ENCODE measurements around the gene C9orf43.
"Not testable (repeated sequence)": the region's sequence is repeated elsewhere in the genome, so short reads cannot be mapped to it uniquely, and the experiment has no call there.

The C9orf43 gene

DNA sequence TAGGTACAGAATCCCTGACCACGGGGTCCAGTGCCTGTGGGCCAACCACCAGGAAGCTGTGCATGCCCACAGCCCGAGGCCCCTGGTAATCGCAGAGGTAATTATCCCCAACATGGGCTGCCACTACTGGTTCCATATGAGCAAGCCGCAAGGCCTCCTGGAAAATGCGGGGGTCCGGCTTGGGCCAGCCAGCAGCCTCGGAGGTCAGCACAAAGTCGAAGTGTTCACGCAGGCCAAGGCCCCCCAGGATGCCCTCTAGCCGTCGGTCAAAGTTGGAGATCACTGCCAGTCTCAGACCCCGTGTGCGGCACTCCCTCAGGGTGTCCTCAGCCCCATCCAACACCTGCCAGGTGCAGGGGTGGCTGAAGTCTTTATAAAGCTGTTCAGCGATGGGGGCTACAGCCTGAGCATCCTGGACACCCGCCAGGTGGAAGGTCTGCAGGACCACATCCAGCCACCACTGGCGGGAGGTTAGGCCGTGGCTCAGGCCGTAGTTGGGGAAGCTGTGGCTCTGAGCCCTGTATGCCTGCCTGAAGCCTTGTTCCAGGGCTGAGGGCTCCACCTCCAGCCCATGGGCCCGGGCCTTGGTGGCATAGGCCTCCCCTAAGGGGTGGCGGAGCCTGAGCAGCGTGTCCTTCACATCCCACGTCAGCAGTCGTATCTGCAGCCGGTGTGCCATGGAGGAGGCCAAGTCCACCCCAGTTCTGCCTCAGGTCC is 36.7 kb upstream of the C9orf43 start:
- peaks cover 10% of the 10 kb centered on the region for H3K36me3 ChIP-seq (ENCODE audit: control insufficient read depth, insufficient read depth, low read length)
- TF ChIP-seq, protein P1, sequence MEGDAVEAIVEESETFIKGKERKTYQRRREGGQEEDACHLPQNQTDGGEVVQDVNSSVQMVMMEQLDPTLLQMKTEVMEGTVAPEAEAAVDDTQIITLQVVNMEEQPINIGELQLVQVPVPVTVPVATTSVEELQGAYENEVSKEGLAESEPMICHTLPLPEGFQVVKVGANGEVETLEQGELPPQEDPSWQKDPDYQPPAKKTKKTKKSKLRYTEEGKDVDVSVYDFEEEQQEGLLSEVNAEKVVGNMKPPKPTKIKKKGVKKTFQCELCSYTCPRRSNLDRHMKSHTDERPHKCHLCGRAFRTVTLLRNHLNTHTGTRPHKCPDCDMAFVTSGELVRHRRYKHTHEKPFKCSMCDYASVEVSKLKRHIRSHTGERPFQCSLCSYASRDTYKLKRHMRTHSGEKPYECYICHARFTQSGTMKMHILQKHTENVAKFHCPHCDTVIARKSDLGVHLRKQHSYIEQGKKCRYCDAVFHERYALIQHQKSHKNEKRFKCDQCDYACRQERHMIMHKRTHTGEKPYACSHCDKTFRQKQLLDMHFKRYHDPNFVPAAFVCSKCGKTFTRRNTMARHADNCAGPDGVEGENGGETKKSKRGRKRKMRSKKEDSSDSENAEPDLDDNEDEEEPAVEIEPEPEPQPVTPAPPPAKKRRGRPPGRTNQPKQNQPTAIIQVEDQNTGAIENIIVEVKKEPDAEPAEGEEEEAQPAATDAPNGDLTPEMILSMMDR (IDR thresholded peaks at IDR 0.05; ENCODE audit: insufficient read depth, low read length, poor library complexity, severe bottlenecking) = no peak

DNA sequence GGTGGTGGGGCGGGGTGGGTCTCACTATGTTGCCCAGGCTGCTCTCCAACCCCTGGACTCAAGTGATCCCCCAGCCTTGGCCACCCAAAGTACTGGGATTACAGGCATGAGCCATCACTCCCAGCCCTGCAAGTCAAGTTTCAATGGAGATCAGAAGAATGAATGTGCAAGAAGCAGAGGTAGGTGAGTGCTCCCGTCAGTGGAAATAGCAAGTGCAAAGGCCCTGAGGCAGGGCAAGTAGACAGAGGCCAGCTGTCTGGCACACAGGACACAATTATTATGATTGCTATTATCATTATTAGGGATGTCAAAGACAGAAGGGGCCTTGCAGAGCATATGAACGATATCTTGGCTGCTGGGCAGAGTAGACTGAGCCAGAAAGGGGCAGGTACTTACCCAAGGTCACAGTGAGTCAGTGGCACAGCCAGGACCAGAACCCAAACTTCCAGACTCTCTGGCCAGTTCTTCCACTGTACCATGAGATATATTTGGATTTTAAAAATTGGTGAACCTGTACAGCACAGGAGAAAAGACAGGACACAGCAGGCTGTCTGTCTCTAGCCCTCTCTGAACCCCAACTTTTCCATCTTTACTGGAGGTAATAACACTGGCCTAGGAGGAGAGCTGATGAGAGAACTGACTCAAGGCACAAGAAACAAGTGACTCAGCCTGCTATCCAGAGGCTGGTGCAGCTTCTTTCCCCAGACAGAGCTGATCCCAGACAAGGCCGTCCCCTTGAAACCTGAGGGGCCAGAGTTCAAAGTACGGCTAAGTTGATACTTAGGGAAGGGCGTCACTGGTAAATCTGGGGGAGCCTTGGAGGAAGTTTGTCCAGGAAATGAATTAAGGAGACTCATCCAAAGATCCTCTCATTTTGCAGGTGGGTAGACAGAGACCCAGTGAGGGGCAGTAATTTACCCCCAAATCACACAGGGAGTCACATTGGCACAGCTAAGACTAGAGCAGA is 35.2 kb upstream of the C9orf43 start:
- DNase-seq (ENCODE audit: extremely low read depth, insufficient read length) = no peak
- H3K36me3 ChIP-seq (ENCODE audit: control insufficient read depth, insufficient read depth, low read length) = peaks cover 10% of the 10 kb centered on the region
- TF ChIP-seq, protein P1 (IDR thresholded peaks at IDR 0.05; ENCODE audit: insufficient read depth, low read length, poor library complexity, severe bottlenecking) = no peak
- H3K4me3 ChIP-seq (replicated peaks; ENCODE audit: low read depth, low read length) = peak overlapping the region; percentile 32; the same call in 1 of the 2 replicates
- H3K27me3 ChIP-seq (replicated peaks; ENCODE audit: control insufficient read depth, insufficient read depth, low read length) = no peaks in the 10 kb centered on the region

More for the DNA sequence above, 36.7 kb upstream of the C9orf43 start:
- no peak for DNase-seq (ENCODE audit: extremely low read depth, insufficient read length)
- no peak overlapping the region for H3K4me3 ChIP-seq (replicated peaks; ENCODE audit: low read depth, low read length)
- no peaks in the 10 kb centered on the region for H3K27me3 ChIP-seq (replicated peaks; ENCODE audit: control insufficient read depth, insufficient read depth, low read length)

DNA sequence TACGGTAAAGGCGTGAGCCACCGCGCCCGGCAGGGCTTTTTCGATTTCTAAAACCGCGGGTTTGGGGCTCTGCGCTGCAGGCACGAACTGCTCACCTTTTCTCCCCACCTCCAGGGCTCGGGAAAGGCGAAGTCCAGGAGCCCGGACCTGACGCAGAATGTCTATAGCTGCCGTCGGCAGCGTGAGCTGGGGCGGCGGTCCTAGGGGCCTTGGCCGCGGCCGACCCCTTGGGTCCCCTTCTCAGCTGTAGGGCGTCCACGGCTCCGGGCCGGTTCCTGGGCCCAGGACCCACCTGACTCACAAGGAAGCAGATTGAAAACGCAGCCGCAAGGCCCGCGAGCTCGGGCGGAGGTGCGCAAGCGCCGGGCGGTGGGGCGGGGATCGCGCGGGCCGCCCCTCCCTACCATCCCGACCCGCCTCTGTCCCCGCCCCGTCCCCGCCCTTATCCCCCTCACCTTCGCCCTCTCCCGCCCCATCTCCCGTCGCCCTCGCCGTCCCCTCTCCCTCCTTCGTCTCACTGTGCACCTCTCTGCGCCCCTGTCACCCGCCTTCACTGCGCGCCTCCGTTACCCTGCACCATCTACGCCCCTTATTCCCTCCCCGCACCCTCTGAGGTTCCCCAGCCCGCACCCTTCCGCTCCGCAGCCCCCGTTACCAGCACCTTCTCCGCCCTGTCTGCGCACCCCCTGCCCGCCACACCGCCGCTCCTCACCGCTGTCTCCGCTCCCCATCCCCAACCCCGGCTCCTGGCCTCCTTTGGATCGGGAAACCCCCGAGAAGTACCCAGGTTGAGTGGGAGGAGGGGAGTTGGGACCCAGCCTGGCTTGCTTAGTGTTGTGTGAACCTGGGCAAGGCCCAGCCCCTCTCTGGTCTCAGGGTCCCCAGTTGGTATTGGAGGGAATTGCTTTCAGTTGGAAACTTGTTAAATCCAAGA is 33.6 kb upstream of the C9orf43 start, which contains the start of gene HDHD3:
HDHD3 (minus strand) TSS at position 353 of the 934 bp plus-strand sequence. CDS start 2,632 bp downstream, outside the sequence.
- TF ChIP-seq, protein P1 (IDR thresholded peaks at IDR 0.05; ENCODE audit: insufficient read depth, low read length, poor library complexity, severe bottlenecking) = no peak
- Histone ChIP-seq H3K4me3 (replicated peaks; ENCODE audit: low read depth, low read length) (peak within 1 kb of the TSS; percentile 71), H3K36me3 (ENCODE audit: control insufficient read depth, insufficient read depth, low read length) (peaks cover 10% of the 10 kb centered on the region), H3K27me3 (replicated peaks; ENCODE audit: control insufficient read depth, insufficient read depth, low read length) (no peaks in the 10 kb centered on the region)
- DNase-seq (ENCODE audit: extremely low read depth, insufficient read length) = peak; percentile 90

DNA sequence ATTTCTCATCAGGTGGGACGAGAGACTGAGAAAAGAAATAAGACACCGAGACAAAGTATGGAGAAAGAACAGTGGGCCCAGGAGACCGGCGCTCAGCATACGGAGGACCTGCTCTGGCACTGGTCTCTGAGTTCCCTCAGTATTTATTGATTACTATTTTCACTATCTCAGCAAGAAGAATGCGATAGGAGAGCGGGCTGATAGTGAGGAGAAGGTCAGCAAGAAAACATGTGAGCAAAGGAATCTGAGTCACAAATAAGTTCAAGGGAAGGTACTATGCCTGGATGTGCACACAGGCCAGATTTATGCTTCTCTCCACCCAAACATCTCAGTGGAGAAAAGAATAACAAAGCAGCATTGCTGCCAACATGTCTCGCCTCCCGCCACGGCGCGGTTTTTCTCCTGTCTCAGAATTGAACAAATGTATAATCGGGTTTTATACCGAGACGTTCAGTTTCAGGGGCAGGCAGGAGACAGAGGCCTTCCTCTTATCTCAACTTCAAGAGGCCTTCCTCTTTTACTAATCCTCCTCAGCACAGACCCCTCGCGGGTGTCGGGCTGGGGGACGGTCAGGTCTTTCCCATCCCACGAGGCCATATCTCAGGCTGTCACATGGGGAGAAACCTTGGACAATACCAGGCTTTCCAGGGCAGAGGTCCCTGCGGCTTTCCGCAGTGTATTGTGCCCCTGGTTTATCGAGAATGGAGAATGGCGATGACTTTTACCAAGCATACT is 31.3 kb upstream of the C9orf43 start:
- not testable (repeated sequence) for H3K27me3 ChIP-seq (replicated peaks; ENCODE audit: control insufficient read depth, insufficient read depth, low read length); H3K36me3 ChIP-seq (ENCODE audit: control insufficient read depth, insufficient read depth, low read length); DNase-seq (ENCODE audit: extremely low read depth, insufficient read length); H3K4me3 ChIP-seq (replicated peaks; ENCODE audit: low read depth, low read length)

DNA sequence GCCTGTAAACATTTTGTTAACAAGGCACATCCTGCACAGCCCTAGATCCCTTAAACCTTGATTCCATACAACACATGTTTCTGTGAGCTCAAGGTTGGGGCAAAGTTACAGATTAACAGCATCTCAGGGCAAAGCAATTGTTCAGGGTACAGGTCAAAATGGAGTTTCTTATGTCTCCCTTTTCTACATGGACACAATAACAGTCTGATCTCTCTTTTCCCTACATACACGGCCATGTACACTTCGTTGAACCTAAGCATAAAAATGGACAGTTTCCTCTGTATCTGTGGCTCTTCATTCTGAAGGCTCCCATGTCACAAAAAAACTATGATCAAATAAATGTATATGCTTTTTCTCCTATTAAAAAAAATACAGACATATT is 30.7 kb upstream of the C9orf43 start:
- not testable (repeated sequence) for H3K4me3 ChIP-seq (replicated peaks; ENCODE audit: low read depth, low read length); H3K36me3 ChIP-seq (ENCODE audit: control insufficient read depth, insufficient read depth, low read length); DNase-seq (ENCODE audit: extremely low read depth, insufficient read length); H3K27me3 ChIP-seq (replicated peaks; ENCODE audit: control insufficient read depth, insufficient read depth, low read length)
